Natural killer cell treated with Interleukin-12 subunit alpha and Interleukin-12 subunit beta and Interleukin-15 and Interleukin-18, amount 100 ng/mL, for 72 hours (primary cell): ENCODE measurements around the gene HDAC11. TPM values are rescaled to one million over a fixed set of nuclear protein-coding genes. Genes with fewer than 3 reads are reported as not detected.
A peak's percentile ranks its signal among the peaks of the same experiment; 100 is the strongest.

Experiments used
- ATAC-seq, 2 donors: fragments of 150-1000 bp; cut with Tn5 transposase in 1 of 2; sonication (Bioruptor Pico), chemical (Tn5 transposase) in 1 of 2; 2 replicates each; pipeline ENCODE4 v1.10.0; 2021
- DNase-seq: peaks from one replicate; pipeline ENCODE4 v3.0.0; 2022; ENCODE audit warnings: low spot score
- H3K27ac Mint-ChIP-seq, 2 donors: 1 replicate in 1 of 2; 2 replicates in 1 of 2; pipeline ENCODE4 v1.8.0; 2022; ENCODE audit warnings: mixed read lengths in 2 of 2, mild to moderate bottlenecking in 1 of 2, moderate library complexity in 1 of 2
- H3K27me3 Mint-ChIP-seq, 2 donors: 1 replicate in 1 of 2; 2 replicates in 1 of 2; pipeline ENCODE4 v1.8.0; 2022; ENCODE audit warnings: mixed read lengths in 2 of 2
- H3K36me3 Mint-ChIP-seq: one replicate; pipeline ENCODE4 v1.8.0; 2022; ENCODE audit warnings: mixed read lengths
- H3K4me1 Mint-ChIP-seq, 2 donors: 1 replicate in 1 of 2; 2 replicates in 1 of 2; pipeline ENCODE4 v1.8.0; 2022; ENCODE audit warnings: low read depth in 2 of 2, mixed read lengths in 2 of 2, mild to moderate bottlenecking in 1 of 2
- H3K4me3 Mint-ChIP-seq: one replicate; pipeline ENCODE4 v1.8.0; 2022; ENCODE audit warnings: mixed read lengths
- H3K9me3 Mint-ChIP-seq: 2 replicates; pipeline ENCODE4 v1.8.0; 2022; ENCODE audit warnings: mixed read lengths
- total RNA-seq, 2 donors: library from RNA; stranded (reverse); gene quantifications; one replicate each; pipeline ENCODE4 v1.2.3, GENCODE V29; 2022

The HDAC11 gene
- total RNA-seq, 2 donors from 2014 or later, result 1.8 to 3.5 TPM

DNA sequence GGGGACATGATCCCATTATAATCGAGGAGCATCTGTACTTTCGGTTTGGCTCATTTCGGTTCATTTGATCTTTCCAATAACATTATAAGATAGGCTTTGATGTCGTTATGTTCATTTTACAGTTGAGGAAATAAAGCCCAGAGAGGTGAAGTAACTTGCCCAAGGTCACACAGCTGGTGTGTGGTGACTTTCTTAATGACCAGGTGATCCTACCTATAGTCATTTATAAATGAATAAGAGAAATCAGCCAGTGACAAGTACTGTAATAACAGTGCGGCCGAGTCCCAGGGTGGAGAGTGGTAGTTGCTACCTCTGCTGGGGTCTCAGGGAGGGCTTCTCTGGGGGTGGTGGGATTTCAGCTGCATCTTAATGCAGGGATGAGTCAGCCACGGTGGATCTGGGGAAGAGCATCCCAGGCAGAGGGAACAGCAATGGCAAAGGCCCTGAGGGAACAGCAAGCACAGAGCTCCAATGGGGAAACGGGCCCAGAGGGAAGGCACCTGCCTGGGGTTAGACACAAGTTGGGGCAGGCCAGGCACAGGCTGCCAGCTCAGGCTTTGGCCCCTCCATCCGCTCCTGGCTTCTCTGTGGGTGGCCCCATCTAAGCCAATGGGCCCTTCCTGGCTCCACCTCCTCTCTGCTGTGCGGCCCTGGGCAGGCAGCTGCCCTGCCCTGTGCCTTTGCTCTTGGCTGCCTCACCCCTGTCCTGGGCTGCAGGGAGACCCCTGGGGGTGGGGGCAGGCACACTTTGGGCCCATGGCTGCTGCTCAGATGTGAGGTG lies 67.7 kb downstream of the HDAC11 start:
- no peaks in the 10 kb centered on the region for H3K36me3 Mint-ChIP-seq
- H3K4me1 Mint-ChIP-seq, result peaks cover 12 to 19% of the 10 kb centered on the region in 2 donors
- ATAC-seq (no peak), DNase-seq (peak; percentile 56)
- H3K27me3 Mint-ChIP-seq, result peaks cover 32 to 33% of the 10 kb centered on the region in 2 donors
- H3K27ac Mint-ChIP-seq, result no peak overlapping the region
- peak overlapping the region; percentile 54 for H3K4me3 Mint-ChIP-seq
- no peaks in the 10 kb centered on the region for H3K9me3 Mint-ChIP-seq

DNA sequence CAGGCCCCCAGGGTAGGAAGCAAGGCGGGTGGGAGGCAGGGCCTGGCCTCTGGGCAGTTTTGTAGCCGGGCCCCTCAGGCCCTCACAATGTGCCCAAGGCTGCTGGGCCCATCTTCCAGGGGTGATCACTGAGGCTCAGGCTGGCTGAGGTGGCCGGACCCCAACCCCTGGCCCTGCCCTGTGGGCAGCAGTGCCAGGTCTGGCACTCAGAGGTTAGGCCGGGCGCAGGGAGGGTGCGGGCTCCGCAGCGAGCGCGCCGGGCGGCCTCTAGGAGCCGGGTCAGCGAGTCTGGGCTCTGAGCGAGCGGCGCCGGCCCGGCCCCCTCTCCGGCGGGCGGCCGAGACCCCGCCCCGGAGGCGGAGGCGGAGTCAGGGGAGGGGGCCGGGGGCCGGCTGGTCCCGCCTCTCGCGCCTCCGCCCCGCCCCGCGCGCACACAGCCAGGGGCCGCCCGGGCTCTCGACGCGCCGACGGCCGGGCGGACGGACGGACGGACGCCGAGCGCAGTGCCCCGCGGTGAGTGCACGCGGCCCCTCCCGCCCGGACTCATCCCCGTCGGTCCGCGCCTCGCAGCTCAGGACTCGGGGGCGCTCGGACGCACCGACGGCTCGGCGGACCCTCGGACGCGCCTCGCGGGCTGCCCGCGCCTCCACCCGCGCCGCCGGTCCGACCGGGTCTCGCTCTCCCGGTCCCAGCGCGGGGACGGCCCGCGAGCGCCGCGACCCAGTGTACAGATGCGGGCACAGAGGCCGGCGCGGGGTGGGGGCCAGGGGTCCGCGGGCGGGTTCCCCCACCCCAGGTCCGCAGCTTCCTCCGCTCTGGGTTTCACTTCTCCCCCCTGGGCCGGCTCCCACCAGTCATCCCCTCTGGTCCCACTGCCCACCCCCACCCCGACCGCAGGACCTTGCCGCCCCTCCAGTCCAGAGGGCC lies 68.9 kb downstream of the HDAC11 start, which contains the start of gene FBLN2:
FBLN2 (plus strand) TSS at position 430 of the 927 bp plus-strand sequence. CDS start 21,231 bp downstream, outside the sequence.
- H3K36me3 Mint-ChIP-seq, result no peaks in the 10 kb centered on the region
- peak within 1 kb of the TSS in 1 of 2 donors; percentile 6 for H3K27ac Mint-ChIP-seq
- DNase-seq (peak; percentile 60), ATAC-seq (peak; percentile 64 to 89)
- peaks cover 9 to 19% of the 10 kb centered on the region in 2 donors for H3K4me1 Mint-ChIP-seq
- peak within 1 kb of the TSS; percentile 87 for H3K4me3 Mint-ChIP-seq
- no peaks in the 10 kb centered on the region for H3K9me3 Mint-ChIP-seq
- H3K27me3 Mint-ChIP-seq, result peaks cover 27 to 31% of the 10 kb centered on the region in 2 donors

DNA sequence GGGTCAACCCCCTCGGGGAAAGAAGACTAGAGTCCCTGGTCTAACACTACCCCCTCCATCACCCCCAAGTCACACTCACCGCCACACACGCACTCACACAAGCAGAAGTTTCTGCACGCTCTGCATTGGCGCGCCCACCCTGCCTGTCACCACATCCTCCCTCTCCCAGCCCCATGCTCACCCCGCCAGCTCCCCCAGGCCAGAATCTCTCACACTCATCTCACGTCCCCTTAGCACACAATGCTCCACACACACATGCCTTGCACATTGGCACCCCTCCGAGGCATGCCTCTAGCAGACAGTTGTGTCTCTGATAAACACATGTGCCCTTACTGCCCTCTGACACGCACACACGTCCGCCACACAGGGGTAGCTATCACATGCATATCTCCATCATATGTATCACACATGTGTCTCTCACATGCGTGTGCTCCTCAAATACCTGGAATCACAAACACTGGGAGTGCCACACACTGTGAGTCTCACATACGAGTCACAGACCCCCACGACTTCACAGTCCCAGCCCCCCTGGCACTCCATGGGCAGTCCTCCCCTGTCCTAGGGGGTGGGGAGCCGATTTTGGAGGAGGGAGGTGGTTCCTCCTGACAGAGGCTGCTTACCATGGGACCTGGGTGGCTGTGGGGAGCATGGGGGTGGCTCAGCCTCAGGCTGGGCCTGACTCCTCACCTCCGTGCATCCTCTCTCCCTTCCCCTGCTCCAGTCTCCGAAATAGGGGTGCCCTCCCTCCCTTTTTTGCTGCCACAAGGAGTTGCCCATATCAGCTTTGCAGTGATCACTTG lies 69.7 kb downstream of the HDAC11 start:
- Mint-ChIP-seq H3K4me3 (peak overlapping the region; percentile 87), H3K36me3 (no peaks in the 10 kb centered on the region), H3K27ac (peak overlapping the region in 1 of 2 donors; percentile 6), H3K4me1 (peaks cover 7 to 13% of the 10 kb centered on the region in 2 donors), H3K9me3 (no peaks in the 10 kb centered on the region), H3K27me3 (peaks cover 24 to 29% of the 10 kb centered on the region in 2 donors)
- ATAC-seq (no peak), DNase-seq (no peak)

- ATAC-seq (no peak), DNase-seq (no peak)
- peaks cover 19 to 24% of the 10 kb centered on the region in 2 donors for H3K27me3 Mint-ChIP-seq
- no peak overlapping the region for H3K4me3 Mint-ChIP-seq
- no peaks in the 10 kb centered on the region for H3K36me3 Mint-ChIP-seq
- H3K4me1 Mint-ChIP-seq, result peaks cover 7 to 10% of the 10 kb centered on the region in 2 donors
- no peak overlapping the region for H3K27ac Mint-ChIP-seq
- no peaks in the 10 kb centered on the region for H3K9me3 Mint-ChIP-seq
These were observed 70.3 kb downstream of the HDAC11 start for GRCh38 chr3:13550423-13550690.

DNA sequence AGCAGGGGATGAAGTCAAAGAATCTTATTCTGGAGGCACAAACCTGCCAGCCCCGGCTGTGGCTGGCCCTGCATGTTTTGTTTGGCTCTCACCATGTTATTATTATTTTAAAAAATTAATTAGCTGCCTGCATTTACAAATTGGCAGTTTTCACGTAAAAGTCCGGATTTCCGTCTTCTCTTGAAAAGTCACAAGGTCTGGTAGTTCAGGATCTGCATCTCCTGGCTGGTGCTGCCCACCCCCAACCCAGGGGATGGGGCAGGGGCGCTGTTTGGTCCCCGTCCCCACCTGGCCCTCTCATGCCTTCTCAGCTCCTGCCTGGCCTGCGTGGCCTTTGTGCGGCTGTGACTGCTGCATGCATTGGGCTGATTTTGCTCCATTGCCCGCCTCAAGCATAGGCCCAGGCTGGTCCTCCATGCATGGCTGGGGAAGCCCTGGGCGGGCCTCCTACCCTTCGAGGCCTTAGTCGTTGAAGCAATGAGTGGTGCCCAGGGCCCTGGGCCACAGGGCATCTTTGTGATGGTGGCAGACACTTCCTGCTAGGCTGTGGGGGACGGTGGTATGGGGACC lies 70.8 kb downstream of the HDAC11 start:
- Mint-ChIP-seq H3K27me3 (peaks cover 16 to 23% of the 10 kb centered on the region in 2 donors), H3K4me1 (peaks cover 7 to 10% of the 10 kb centered on the region in 2 donors), H3K36me3 (no peaks in the 10 kb centered on the region), H3K4me3 (no peak overlapping the region), H3K9me3 (no peaks in the 10 kb centered on the region), H3K27ac (no peak overlapping the region)
- ATAC-seq (no peak), DNase-seq (no peak)

DNA sequence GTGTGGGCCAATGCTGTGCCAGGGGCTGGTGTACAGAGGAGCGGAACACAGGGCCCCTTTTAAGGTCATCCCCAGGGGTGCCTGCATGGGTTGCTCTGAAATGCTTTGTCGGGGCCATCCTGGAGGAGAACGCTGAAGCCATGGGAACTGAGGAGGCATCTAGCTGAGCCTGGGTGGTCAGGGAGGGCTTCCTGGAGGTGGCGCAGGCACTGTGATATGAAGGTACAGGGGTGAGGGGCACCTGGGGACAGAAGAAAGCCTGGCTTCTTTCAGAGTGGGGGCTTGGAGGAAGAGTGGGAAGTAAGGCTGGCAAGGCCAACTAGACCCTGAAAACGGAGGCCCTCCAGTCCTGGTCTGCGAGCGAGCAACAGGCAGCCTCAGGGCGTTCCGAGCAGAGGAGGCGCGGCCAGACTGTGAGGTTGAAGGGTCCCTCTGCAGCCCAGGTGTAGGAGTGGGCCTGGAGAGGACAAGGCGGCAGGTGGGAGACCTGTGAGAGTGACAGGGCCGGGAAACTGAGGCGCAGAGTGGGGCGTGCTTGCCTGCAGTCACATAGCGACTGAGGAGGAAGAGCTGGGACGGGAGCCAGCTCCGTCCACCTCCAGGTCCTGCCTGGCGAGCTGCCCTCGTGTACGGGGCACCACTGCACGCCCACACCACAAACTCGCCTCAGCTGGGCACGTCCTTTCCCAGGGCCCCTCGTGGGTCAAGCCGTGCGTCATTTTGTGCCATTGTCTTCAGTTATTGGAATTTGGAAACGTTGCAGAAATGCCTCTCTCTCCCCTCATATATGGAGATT lies 72.9 kb downstream of the HDAC11 start:
- H3K4me1 Mint-ChIP-seq, result peaks cover 7 to 9% of the 10 kb centered on the region in 2 donors
- ATAC-seq (no peak), DNase-seq (no peak)
- H3K36me3 Mint-ChIP-seq, result no peaks in the 10 kb centered on the region
- H3K9me3 Mint-ChIP-seq, result no peaks in the 10 kb centered on the region
- H3K27ac Mint-ChIP-seq, result no peak overlapping the region
- H3K4me3 Mint-ChIP-seq, result no peak overlapping the region
- H3K27me3 Mint-ChIP-seq, result peaks cover 13 to 22% of the 10 kb centered on the region in 2 donors

DNA sequence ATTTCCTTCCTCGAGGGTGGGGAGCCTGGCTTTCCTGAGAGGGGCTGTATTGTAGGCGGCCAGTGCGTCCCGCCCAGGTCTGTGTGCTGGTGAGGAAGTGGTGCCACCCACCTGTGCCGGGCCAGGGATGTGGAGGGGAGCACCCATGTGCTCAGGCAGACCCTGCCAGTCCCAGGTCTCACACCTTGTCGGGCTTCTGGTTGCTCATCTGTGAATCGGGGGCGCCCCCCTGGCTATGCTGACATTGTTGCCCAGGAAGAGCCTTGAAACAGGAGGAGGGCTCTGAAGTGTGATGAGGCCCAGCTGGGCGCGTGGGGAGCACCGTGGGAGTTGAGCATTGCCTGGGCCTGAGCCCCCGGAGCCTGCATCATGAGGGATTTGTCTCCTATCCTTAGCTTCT lies 73.6 kb downstream of the HDAC11 start:
- DNase-seq (no peak), ATAC-seq (no peak)
- H3K27me3 Mint-ChIP-seq, result peaks cover 9 to 22% of the 10 kb centered on the region in 2 donors
- no peak overlapping the region for H3K27ac Mint-ChIP-seq
- H3K4me1 Mint-ChIP-seq, result peaks cover 5 to 7% of the 10 kb centered on the region in 2 donors
- no peak overlapping the region for H3K4me3 Mint-ChIP-seq
- no peaks in the 10 kb centered on the region for H3K36me3 Mint-ChIP-seq
- H3K9me3 Mint-ChIP-seq, result no peaks in the 10 kb centered on the region

DNA sequence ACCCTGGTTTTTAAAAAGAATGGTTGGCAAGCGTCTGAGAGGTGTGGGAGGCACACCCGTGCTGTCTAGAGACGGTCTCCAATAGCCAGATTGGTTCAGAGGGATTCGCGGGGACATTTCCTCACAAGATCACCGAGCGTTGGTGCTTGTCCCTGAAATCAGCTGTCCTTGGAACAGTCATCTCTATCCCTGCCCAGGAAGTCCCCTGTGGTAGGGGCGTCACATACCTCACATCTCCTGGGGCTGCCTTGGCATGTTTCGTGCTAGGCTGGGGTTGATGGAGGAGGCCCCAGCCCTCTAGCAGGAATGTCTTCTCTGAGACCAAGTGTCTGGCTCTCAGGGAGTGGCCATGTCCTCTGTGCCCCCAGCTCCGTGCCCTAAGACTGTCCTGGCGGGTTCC lies 75.6 kb downstream of the HDAC11 start:
- no peak for DNase-seq
- H3K9me3 Mint-ChIP-seq, result no peaks in the 10 kb centered on the region
- no peaks in the 10 kb centered on the region for H3K4me1 Mint-ChIP-seq
- H3K36me3 Mint-ChIP-seq, result no peaks in the 10 kb centered on the region
- peaks cover 11 to 26% of the 10 kb centered on the region in 2 donors for H3K27me3 Mint-ChIP-seq
- H3K4me3 Mint-ChIP-seq, result no peak overlapping the region
- no peak overlapping the region for H3K27ac Mint-ChIP-seq
- ATAC-seq, result no peak

Other genes starting within 250 kb of the HDAC11 start
- gene NUP210, start 60.0 kb upstream of the HDAC11 start, total RNA-seq, result 100 to 1,000 TPM; 106 to 224 TPM
- not detected for gene FBLN2, start 68.8 kb downstream of the HDAC11 start, total RNA-seq